ENCODE measurements around the gene EGFR. TPM values are rescaled to one million over a fixed set of nuclear protein-coding genes. Genes with fewer than 3 reads are reported as not detected.

Gene EGFR
- total and polyA plus RNA-seq, 2 donors (not counting 3 experiments of a cell fraction or from before 2014, with no cell fraction given), result 1.5 to 4.1 TPM

- dilution Hi-C loops (cut with MboI; ENCODE audit: extremely low pct_ligation_motif_present, low sequenced_read_pairs), result no loop called here
- no peak overlapping the region for H2AFZ ChIP-seq (ENCODE audit: low read depth, low read length)
- no peak for DNase-seq (ENCODE audit: low read depth, low spot score)
- H3K4me2 ChIP-seq (ENCODE audit: insufficient read depth, low read length), result no peak overlapping the region
- intact Hi-C loops (cut with micrococcal nuclease), result no loop called here
- no peaks in the 10 kb centered on the region for H3K9me1 ChIP-seq (replicated peaks; ENCODE audit: control insufficient read depth, extremely low read depth, insufficient read depth, low read length)
- no peaks in the 10 kb centered on the region for H3K36me3 ChIP-seq (ENCODE audit: control insufficient read depth in 2 of 2, extremely low read depth in 1 of 2, insufficient read depth in 2 of 2, low read length in 2 of 2)
- TF ChIP-seq EZH2 (IDR thresholded peaks at IDR 0.05; ENCODE audit: borderline replicate concordance, low read depth, low read length, severe bottlenecking), result no peak
- no peak for TF ChIP-seq CTCF (IDR thresholded peaks at IDR 0.05; ENCODE audit: extremely low read depth in 1 of 2, insufficient read depth in 1 of 2, low read depth in 1 of 2, low read length in 2 of 2)
- TF ChIP-seq POLR2AphosphoS5 (IDR thresholded peaks at IDR 0.05; ENCODE audit: insufficient read depth, low read depth, low read length), result no peak
- no peak for TF ChIP-seq GATA2 (IDR thresholded peaks at IDR 0.05; ENCODE audit: insufficient read depth, insufficient read length, low read depth, low read length)
- no TSS peak for BruUV-seq (replicated peaks)
- peaks cover 0 to 7% of the 10 kb centered on the region in 2 experiments for H3K27me3 ChIP-seq (ENCODE audit: control insufficient read depth in 2 of 2, insufficient read depth in 2 of 2, low read length in 2 of 2)
- no peak for FAIRE-seq
- ChIA-PET POLR2A (no interaction called here), CTCF (interaction anchor here (1.4 to 1.6 kb wide), 2 partner anchors 23 to 31 kb away, joined by 3 read pairs; no protein-coding TSS in a partner anchor)
- no peaks in the 10 kb centered on the region for H3K4me1 ChIP-seq (ENCODE audit: control insufficient read depth, extremely low read depth, insufficient read depth, low read length)
- no peaks in the 10 kb centered on the region for H3K9me3 ChIP-seq (replicated peaks; ENCODE audit: control insufficient read depth, insufficient read depth, low read length)
- H3K27ac ChIP-seq (ENCODE audit: insufficient read depth, low read depth, low read length), result no peak overlapping the region
- H3K4me3 ChIP-seq (replicated peaks in 1 of 3; ENCODE audit: insufficient read depth in 1 of 3, low read depth in 1 of 3, low read length in 3 of 3), result no peak overlapping the region
- no peak overlapping the region for H3K9ac ChIP-seq (replicated peaks; ENCODE audit: extremely low read depth, insufficient read depth, low read length)
- no peaks in the 10 kb centered on the region for H3K79me2 ChIP-seq (ENCODE audit: control insufficient read depth, insufficient read depth, low read length)
- no peaks in the 10 kb centered on the region for H4K20me1 ChIP-seq (replicated peaks; ENCODE audit: control insufficient read depth, extremely low read depth, insufficient read depth, low read length)
These were observed 98.5 kb downstream of the EGFR start for GRCh38 chr7:55117286-55117685.

- H3K9me3 ChIP-seq (replicated peaks; ENCODE audit: control insufficient read depth, insufficient read depth, low read length), result no peaks in the 10 kb centered on the region
- no peak for TF ChIP-seq FOS (IDR thresholded peaks at IDR 0.05; ENCODE audit: borderline replicate concordance, insufficient read depth, low read length)
- no peak for TF ChIP-seq CTCF (IDR thresholded peaks at IDR 0.05; ENCODE audit: extremely low read depth in 1 of 2, insufficient read depth in 1 of 2, low read depth in 1 of 2, low read length in 2 of 2)
- TF ChIP-seq GATA2 (IDR thresholded peaks at IDR 0.05; ENCODE audit: insufficient read depth, insufficient read length, low read depth, low read length), result no peak
- TF ChIP-seq MAX (IDR thresholded peaks at IDR 0.05; ENCODE audit: insufficient read depth, insufficient read length), result no peak
- TF ChIP-seq JUN (IDR thresholded peaks at IDR 0.05; ENCODE audit: borderline replicate concordance, insufficient read depth, insufficient read length, low read depth), result no peak
- TF ChIP-seq EZH2 (IDR thresholded peaks at IDR 0.05; ENCODE audit: borderline replicate concordance, low read depth, low read length, severe bottlenecking), result no peak
- no peak for TF ChIP-seq POLR2A (IDR thresholded peaks at IDR 0.05; ENCODE audit: low read depth, low read length)
- TF ChIP-seq MYC (IDR thresholded peaks at IDR 0.05; ENCODE audit: low read depth, low read length), result no peak
- TF ChIP-seq POLR2AphosphoS5 (IDR thresholded peaks at IDR 0.05; ENCODE audit: insufficient read depth, low read depth, low read length), result no peak
- DNase-seq (ENCODE audit: low read depth, low spot score) (no peak), FAIRE-seq (no peak)
- H3K4me2 ChIP-seq (ENCODE audit: insufficient read depth, low read length), result no peak overlapping the region
- no peaks in the 10 kb centered on the region for H3K9me1 ChIP-seq (replicated peaks; ENCODE audit: control insufficient read depth, extremely low read depth, insufficient read depth, low read length)
- no peak overlapping the region for H2AFZ ChIP-seq (ENCODE audit: low read depth, low read length)
- dilution Hi-C loops (cut with MboI; ENCODE audit: extremely low pct_ligation_motif_present, low sequenced_read_pairs) (no loop called here), intact Hi-C loops (cut with micrococcal nuclease) (no loop called here)
- no TSS peak for BruUV-seq (replicated peaks)
- peaks cover 0 to 9% of the 10 kb centered on the region in 2 experiments for H3K27me3 ChIP-seq (ENCODE audit: control insufficient read depth in 2 of 2, insufficient read depth in 2 of 2, low read length in 2 of 2)
- no peak overlapping the region for H3K9ac ChIP-seq (replicated peaks; ENCODE audit: extremely low read depth, insufficient read depth, low read length)
- no peak overlapping the region for H3K4me3 ChIP-seq (replicated peaks in 1 of 3; ENCODE audit: insufficient read depth in 1 of 3, low read depth in 1 of 3, low read length in 3 of 3)
- no peaks in the 10 kb centered on the region for H3K36me3 ChIP-seq (ENCODE audit: control insufficient read depth in 2 of 2, extremely low read depth in 1 of 2, insufficient read depth in 2 of 2, low read length in 2 of 2)
- no peaks in the 10 kb centered on the region for H3K79me2 ChIP-seq (ENCODE audit: control insufficient read depth, insufficient read depth, low read length)
- H3K27ac ChIP-seq (ENCODE audit: insufficient read depth, low read depth, low read length), result no peak overlapping the region
- POLR2A ChIA-PET, result no interaction called here
- no peaks in the 10 kb centered on the region for H4K20me1 ChIP-seq (replicated peaks; ENCODE audit: control insufficient read depth, extremely low read depth, insufficient read depth, low read length)
- H3K4me1 ChIP-seq (ENCODE audit: control insufficient read depth, extremely low read depth, insufficient read depth, low read length), result no peaks in the 10 kb centered on the region
- CTCF ChIA-PET, result interaction anchor here (1.2 kb wide), 1 partner anchor 136 kb away, joined by 3 read pairs; no protein-coding TSS in a partner anchor
These were observed 99.6 kb downstream of the EGFR start for GRCh38 chr7:55118426-55118825.

Data from endothelial cell of umbilical vein (primary cell).